Astrocyte (in vitro differentiated cells and primary cell): Measurements from ENCODE around the gene PDCD2L.

Source experiments
- CTCF ChIP-seq: IDR thresholded peaks from 2 replicates; pipeline ENCODE4 v1.5.1; 2011; ENCODE audit warnings: low read depth, mild to moderate bottlenecking, inconsistent platforms, low read length, moderate library complexity; ENCODE audit not compliant: insufficient read depth
- EZH2 ChIP-seq: IDR thresholded peaks from 2 replicates; pipeline ENCODE4 v1.6.1; 2012; ENCODE audit warnings: mild to moderate bottlenecking, low read length, inconsistent platforms; ENCODE audit not compliant: insufficient read depth

GRCh38 chr19:34403784-34404108 is 453 bp upstream of the PDCD2L start:
- TF ChIP-seq CTCF (no peak), EZH2 (no peak)
